SH-SY5Y (cell line): ENCODE data around the gene RP9.

Experiments used
- GATA2 ChIP-seq: IDR thresholded peaks from 2 replicates; pipeline ENCODE4 v1.6.1; 2011; ENCODE audit warnings: mild to moderate bottlenecking, low read depth, low read length
- GATA3 ChIP-seq: IDR thresholded peaks from 2 replicates; pipeline ENCODE4 v1.6.1; 2011; ENCODE audit warnings: low read depth, mild to moderate bottlenecking, low read length, moderate library complexity

DNA sequence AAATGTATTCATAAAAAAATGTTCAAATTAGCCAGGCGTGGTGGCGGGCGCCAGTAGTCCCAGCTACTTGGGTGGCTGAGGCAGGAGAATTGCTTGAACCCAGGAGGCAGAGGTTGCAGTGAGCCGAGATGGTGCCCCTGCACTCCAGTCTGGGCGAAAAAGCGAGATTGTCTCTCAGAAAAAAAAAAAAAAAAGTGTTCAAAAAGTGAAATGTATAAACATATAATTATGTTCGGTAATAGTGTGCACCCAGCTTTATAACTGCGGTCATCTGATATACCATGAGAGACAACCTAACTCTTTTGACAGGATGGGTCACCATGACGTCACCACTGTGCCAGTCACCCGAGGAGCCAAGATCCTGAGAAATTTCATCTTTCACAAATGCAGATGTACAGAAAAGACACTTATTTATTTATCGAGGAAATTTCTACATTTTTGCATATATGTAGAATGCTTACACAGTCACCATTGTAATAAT, 594 bp upstream of the RP9 start:
- no peak for TF ChIP-seq GATA3
- TF ChIP-seq GATA2: no peak
